ENCODE results near the gene MORN1. TPM values are rescaled to one million over a fixed set of nuclear protein-coding genes. Genes with fewer than 3 reads are reported as not detected.

MORN1 gene
- total RNA-seq, 2 experiments from 2014 or later, result 6.2 to 7.9 TPM

DNA sequence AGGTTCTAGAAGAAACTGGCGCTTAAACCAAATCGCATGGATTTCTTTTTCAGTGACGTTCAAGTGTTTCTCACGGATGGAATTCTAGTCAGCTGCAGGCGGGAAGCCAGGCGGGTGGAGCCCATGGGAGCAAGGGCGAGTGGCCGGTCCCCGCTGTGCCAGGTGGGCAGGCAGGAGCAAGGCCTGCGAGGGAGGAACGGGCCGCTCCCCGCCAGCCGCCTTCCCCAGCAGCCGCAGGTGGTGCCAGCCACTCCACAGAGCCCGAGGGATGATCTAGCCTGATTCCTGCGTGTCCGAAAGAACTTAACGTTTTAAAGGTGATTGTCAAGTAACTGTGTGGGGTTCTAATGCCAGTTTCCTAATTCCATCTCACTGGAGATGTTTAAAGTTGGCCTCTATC is 11.9 kb upstream of the MORN1 start:
- no peak for DNase-seq
- H3K27me3 Mint-ChIP-seq (ENCODE audit: low read depth), result no peaks in the 10 kb centered on the region
- no peaks in the 10 kb centered on the region for H3K9me3 Mint-ChIP-seq (ENCODE audit: insufficient read depth)
- CTCF ChIA-PET, result no interaction called here
- POLR2A ChIA-PET, result no interaction called here
- H3K4me3 Mint-ChIP-seq, result no peak overlapping the region
- no peak for ATAC-seq
- no peak overlapping the region for H3K27ac Mint-ChIP-seq
- H3K4me1 Mint-ChIP-seq (ENCODE audit: low read depth), result peaks cover 12% of the 10 kb centered on the region
- H3K36me3 Mint-ChIP-seq (ENCODE audit: low read depth), result peaks cover 55% of the 10 kb centered on the region

GRCh38 chr1:2402420-2402819 is 11.1 kb upstream of the MORN1 start:
- DNase-seq, result no peak
- no peak overlapping the region for H3K4me3 Mint-ChIP-seq
- H3K4me1 Mint-ChIP-seq (ENCODE audit: low read depth), result peaks cover 12% of the 10 kb centered on the region
- ATAC-seq, result no peak
- H3K9me3 Mint-ChIP-seq (ENCODE audit: insufficient read depth), result no peaks in the 10 kb centered on the region
- H3K36me3 Mint-ChIP-seq (ENCODE audit: low read depth), result peaks cover 58% of the 10 kb centered on the region
- H3K27ac Mint-ChIP-seq, result peak overlapping the region; percentile 43
- CTCF ChIA-PET, result no interaction called here
- POLR2A ChIA-PET, result no interaction called here
- no peaks in the 10 kb centered on the region for H3K27me3 Mint-ChIP-seq (ENCODE audit: low read depth)

DNA sequence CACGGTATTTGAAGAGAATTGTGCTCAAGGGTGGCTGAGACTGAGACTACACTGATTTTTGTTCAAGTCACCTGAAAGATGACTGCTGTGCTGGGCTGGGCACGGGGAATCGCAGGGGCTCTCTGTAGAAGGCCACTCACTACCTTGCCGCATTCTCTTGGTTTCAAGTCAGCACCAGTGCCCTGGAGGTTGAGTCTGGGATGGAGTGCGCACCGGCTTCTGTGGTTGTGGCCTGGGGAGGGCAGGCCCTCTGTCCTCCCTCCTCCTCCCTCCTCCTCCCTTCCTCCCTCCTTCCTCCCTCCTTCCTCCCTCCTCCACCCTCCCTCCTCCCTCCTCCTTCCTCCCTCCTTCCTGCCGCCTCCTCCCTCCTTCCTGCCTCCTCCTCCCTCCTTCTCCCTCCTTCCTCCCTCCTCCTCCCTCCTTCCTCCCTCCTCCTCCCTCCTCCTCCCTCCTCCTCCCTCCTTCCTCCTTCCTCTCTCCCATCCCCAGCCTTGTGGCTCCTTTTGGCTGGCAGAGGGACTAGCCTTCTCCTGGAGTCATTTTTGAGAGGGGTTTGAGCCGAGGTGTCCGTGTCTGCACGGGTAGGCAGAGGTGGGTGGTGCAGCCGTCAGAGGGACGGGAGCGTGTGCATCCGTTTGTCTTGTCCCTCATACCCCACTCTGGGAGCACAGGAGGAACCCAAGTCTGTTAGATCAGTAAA is 9.7 kb upstream of the MORN1 start:
- H3K27ac Mint-ChIP-seq, result no peak overlapping the region
- no peaks in the 10 kb centered on the region for H3K27me3 Mint-ChIP-seq (ENCODE audit: low read depth)
- CTCF ChIA-PET, result no interaction called here
- no peaks in the 10 kb centered on the region for H3K9me3 Mint-ChIP-seq (ENCODE audit: insufficient read depth)
- ATAC-seq (no peak), DNase-seq (no peak)
- no peak overlapping the region for H3K4me3 Mint-ChIP-seq
- POLR2A ChIA-PET, result interaction anchor here (0.7 kb wide), 1 partner anchor 10 kb away, joined by 4 read pairs; the partner anchor contains the start of genes MORN1 and RER1
- H3K4me1 Mint-ChIP-seq (ENCODE audit: low read depth), result peaks cover 20% of the 10 kb centered on the region
- peaks cover 69% of the 10 kb centered on the region for H3K36me3 Mint-ChIP-seq (ENCODE audit: low read depth)

DNA sequence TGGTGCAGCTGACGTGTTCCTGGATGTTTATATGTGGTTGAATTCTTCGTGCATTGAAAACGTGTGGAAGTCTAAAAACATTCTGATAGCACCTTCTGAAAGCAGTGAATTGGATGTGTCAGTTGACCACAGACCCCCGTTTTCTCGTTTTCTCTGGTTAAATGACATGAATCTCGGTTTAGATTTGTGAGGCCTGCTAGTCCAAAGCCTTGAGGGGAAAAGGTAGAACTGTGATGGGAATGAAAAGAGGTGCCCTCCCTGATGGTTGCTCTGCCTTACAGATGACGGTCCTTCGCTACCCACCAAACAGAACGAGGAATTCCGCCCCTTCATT is 9.2 kb upstream of the MORN1 start:
- no peak for DNase-seq
- H3K27ac Mint-ChIP-seq, result peak overlapping the region; percentile 23
- ATAC-seq, result no peak
- CTCF ChIA-PET, result no interaction called here
- peaks cover 21% of the 10 kb centered on the region for H3K4me1 Mint-ChIP-seq (ENCODE audit: low read depth)
- POLR2A ChIA-PET, result interaction anchor here (0.7 kb wide), 1 partner anchor 9 kb away, joined by 4 read pairs; the partner anchor contains the start of genes MORN1 and RER1
- H3K9me3 Mint-ChIP-seq (ENCODE audit: insufficient read depth), result no peaks in the 10 kb centered on the region
- H3K4me3 Mint-ChIP-seq, result no peak overlapping the region
- no peaks in the 10 kb centered on the region for H3K27me3 Mint-ChIP-seq (ENCODE audit: low read depth)
- H3K36me3 Mint-ChIP-seq (ENCODE audit: low read depth), result peaks cover 70% of the 10 kb centered on the region

GRCh38 chr1:2399890-2400575 is 8.7 kb upstream of the MORN1 start:
- no peak for ATAC-seq

GRCh38 chr1:2398871-2399270 is 7.5 kb upstream of the MORN1 start:
- H3K4me3 Mint-ChIP-seq, result no peak overlapping the region
- CTCF ChIA-PET, result no interaction called here
- H3K9me3 Mint-ChIP-seq (ENCODE audit: insufficient read depth), result no peaks in the 10 kb centered on the region
- ATAC-seq (no peak), DNase-seq (no peak)
- H3K27ac Mint-ChIP-seq, result peak overlapping the region; percentile 21
- no peaks in the 10 kb centered on the region for H3K27me3 Mint-ChIP-seq (ENCODE audit: low read depth)
- peaks cover 75% of the 10 kb centered on the region for H3K36me3 Mint-ChIP-seq (ENCODE audit: low read depth)
- H3K4me1 Mint-ChIP-seq (ENCODE audit: low read depth), result peaks cover 29% of the 10 kb centered on the region
- POLR2A ChIA-PET, result no interaction called here

More at GRCh38 chr1:2399890-2400575, 8.7 kb upstream of the MORN1 start:
- H3K27ac Mint-ChIP-seq, result peak overlapping the region; percentile 23
- no peaks in the 10 kb centered on the region for H3K27me3 Mint-ChIP-seq (ENCODE audit: low read depth)
- H3K4me3 Mint-ChIP-seq, result no peak overlapping the region
- no peak for DNase-seq
- no peaks in the 10 kb centered on the region for H3K9me3 Mint-ChIP-seq (ENCODE audit: insufficient read depth)
- CTCF ChIA-PET, result interaction anchor here (0.9 kb wide), 1 partner anchor 18 kb away, joined by 3 read pairs; no protein-coding TSS in a partner anchor
- POLR2A ChIA-PET, result interaction anchor here (0.7 to 1.0 kb wide), 2 partner anchors 8 to 9 kb away, joined by 4 read pairs; partner anchors contain the start of genes MORN1 and RER1
- H3K36me3 Mint-ChIP-seq (ENCODE audit: low read depth), result peaks cover 72% of the 10 kb centered on the region
- peaks cover 23% of the 10 kb centered on the region for H3K4me1 Mint-ChIP-seq (ENCODE audit: low read depth)

GRCh38 chr1:2397007-2397679 is 5.8 kb upstream of the MORN1 start:
- H3K4me3 Mint-ChIP-seq, result no peak overlapping the region
- DNase-seq (no peak), ATAC-seq (no peak)
- peaks cover 77% of the 10 kb centered on the region for H3K36me3 Mint-ChIP-seq (ENCODE audit: low read depth)
- CTCF ChIA-PET, result interaction anchor here (1.3 kb wide), 1 partner anchor 202 kb away, joined by 5 read pairs; the partner anchor contains the start of gene FAAP20
- no peaks in the 10 kb centered on the region for H3K27me3 Mint-ChIP-seq (ENCODE audit: low read depth)
- H3K4me1 Mint-ChIP-seq (ENCODE audit: low read depth), result peaks cover 45% of the 10 kb centered on the region
- H3K9me3 Mint-ChIP-seq (ENCODE audit: insufficient read depth), result no peaks in the 10 kb centered on the region
- POLR2A ChIA-PET, result no interaction called here
- H3K27ac Mint-ChIP-seq, result peak overlapping the region; percentile 75

DNA sequence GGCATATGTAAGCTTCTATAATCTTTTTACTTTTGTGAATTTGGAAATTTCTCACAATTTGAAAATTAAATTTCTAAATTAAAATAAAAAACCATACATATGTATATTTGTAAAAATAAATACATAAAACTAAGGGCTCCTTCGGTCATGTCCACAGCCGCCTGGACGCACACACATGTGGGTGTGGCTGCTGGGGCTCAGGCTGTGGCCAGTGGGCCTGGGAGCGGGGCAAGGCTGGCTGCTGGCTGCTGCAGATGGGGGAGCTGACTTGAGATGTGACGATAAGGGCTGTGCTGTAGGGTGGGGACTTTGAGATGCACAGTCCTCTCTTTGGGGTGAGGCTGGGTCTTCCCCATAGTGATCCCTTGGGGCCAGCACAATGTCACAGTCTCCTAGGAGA is 5.1 kb upstream of the MORN1 start:
- Mint-ChIP-seq H3K36me3 (ENCODE audit: low read depth) (peaks cover 70% of the 10 kb centered on the region), H3K4me1 (ENCODE audit: low read depth) (peaks cover 42% of the 10 kb centered on the region), H3K4me3 (no peak overlapping the region), H3K27ac (no peak overlapping the region), H3K9me3 (ENCODE audit: insufficient read depth) (no peaks in the 10 kb centered on the region), H3K27me3 (ENCODE audit: low read depth) (no peaks in the 10 kb centered on the region)
- POLR2A ChIA-PET, result no interaction called here
- no peak for ATAC-seq
- no peak for DNase-seq
- CTCF ChIA-PET, result interaction anchor here (1.3 kb wide), 1 partner anchor 202 kb away, joined by 5 read pairs; the partner anchor contains the start of gene FAAP20

- DNase-seq, result no peak
- POLR2A ChIA-PET, result no interaction called here
- peaks cover 40% of the 10 kb centered on the region for H3K4me1 Mint-ChIP-seq (ENCODE audit: low read depth)
Observed at GRCh38 chr1:2396059-2396458, 4.7 kb upstream of the MORN1 start.

GRCh38 chr1:2395245-2395644 is 3.9 kb upstream of the MORN1 start:
- Mint-ChIP-seq H3K4me1 (ENCODE audit: low read depth) (peaks cover 43% of the 10 kb centered on the region), H3K36me3 (ENCODE audit: low read depth) (peaks cover 61% of the 10 kb centered on the region), H3K9me3 (ENCODE audit: insufficient read depth) (no peaks in the 10 kb centered on the region), H3K27me3 (ENCODE audit: low read depth) (no peaks in the 10 kb centered on the region), H3K4me3 (no peak overlapping the region), H3K27ac (peak overlapping the region; percentile 49)
- POLR2A ChIA-PET, result no interaction called here
- ATAC-seq, result no peak
- DNase-seq, result no peak
- CTCF ChIA-PET, result interaction anchor here (1.1 to 1.2 kb wide), 2 partner anchors 9 to 200 kb away, joined by 3 to 4 read pairs; partner anchors contain the start of gene FAAP20

More at GRCh38 chr1:2396059-2396458, 4.7 kb upstream of the MORN1 start:
- Mint-ChIP-seq H3K9me3 (ENCODE audit: insufficient read depth) (no peaks in the 10 kb centered on the region), H3K27ac (no peak overlapping the region), H3K4me3 (no peak overlapping the region), H3K36me3 (ENCODE audit: low read depth) (peaks cover 68% of the 10 kb centered on the region), H3K27me3 (ENCODE audit: low read depth) (no peaks in the 10 kb centered on the region)
- no peak for ATAC-seq
- CTCF ChIA-PET, result interaction anchor here (1.3 kb wide), 1 partner anchor 201 kb away, joined by 5 read pairs; the partner anchor contains the start of gene FAAP20

- H3K9me3 Mint-ChIP-seq (ENCODE audit: insufficient read depth), result no peaks in the 10 kb centered on the region
- H3K27me3 Mint-ChIP-seq (ENCODE audit: low read depth), result no peaks in the 10 kb centered on the region
- POLR2A ChIA-PET, result interaction anchor here (0.6 to 1.0 kb wide), 2 partner anchors 35 to 205 kb away, joined by 3 read pairs; no protein-coding TSS in a partner anchor
- no peak overlapping the region for H3K4me3 Mint-ChIP-seq
- peaks cover 57% of the 10 kb centered on the region for H3K36me3 Mint-ChIP-seq (ENCODE audit: low read depth)
- peak overlapping the region; percentile 49 for H3K27ac Mint-ChIP-seq
- H3K4me1 Mint-ChIP-seq (ENCODE audit: low read depth), result peaks cover 46% of the 10 kb centered on the region
- ATAC-seq (no peak), DNase-seq (no peak)
- CTCF ChIA-PET, result interaction anchor here (1.1 to 1.2 kb wide), 2 partner anchors 9 to 200 kb away, joined by 3 to 4 read pairs; partner anchors contain the start of gene FAAP20
Observed at GRCh38 chr1:2394761-2395160, 3.4 kb upstream of the MORN1 start.
